Fibroblast of lung (primary cell): ENCODE measurements around the gene WSCD1.

Experiments used
- EZH2 ChIP-seq: IDR thresholded peaks from 2 replicates; pipeline ENCODE4 v1.5.1; 2012; ENCODE audit warnings: low read length, control low read depth, mild to moderate bottlenecking; ENCODE audit errors: missing control alignments
- TF ChIP-seq, protein P1 (sequence below), 2 donors: IDR thresholded peaks in 1 of 2; conservative IDR thresholded peaks in 1 of 2; 1 replicate in 1 of 2; 2 replicates in 1 of 2; pipeline ENCODE4 v1.5.1; 2011 to 2012; ENCODE audit warnings: low read length in 2 of 2, control low read depth in 1 of 2, inconsistent platforms in 1 of 2, low read depth in 1 of 2, mild to moderate bottlenecking in 1 of 2

DNA sequence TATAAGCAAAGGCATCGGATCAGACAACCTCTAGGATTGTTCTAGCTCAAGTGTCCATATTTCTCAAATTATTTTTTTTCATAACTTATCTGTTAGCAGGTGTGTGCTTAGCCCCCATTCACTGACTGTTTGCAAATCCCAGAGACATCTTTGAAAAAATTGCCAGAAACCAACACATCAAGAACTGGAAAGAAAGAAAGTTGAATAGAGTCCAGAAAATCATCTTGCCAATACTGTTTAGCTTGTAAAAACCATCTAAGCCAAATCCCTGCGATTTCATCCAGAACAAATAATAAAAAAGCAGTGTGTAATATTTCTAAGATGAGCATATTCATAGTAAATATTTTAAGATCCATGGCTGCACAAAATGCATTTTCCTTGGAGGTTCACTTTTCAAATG is 64.5 kb downstream of the WSCD1 start:
- TF ChIP-seq, protein P1, sequence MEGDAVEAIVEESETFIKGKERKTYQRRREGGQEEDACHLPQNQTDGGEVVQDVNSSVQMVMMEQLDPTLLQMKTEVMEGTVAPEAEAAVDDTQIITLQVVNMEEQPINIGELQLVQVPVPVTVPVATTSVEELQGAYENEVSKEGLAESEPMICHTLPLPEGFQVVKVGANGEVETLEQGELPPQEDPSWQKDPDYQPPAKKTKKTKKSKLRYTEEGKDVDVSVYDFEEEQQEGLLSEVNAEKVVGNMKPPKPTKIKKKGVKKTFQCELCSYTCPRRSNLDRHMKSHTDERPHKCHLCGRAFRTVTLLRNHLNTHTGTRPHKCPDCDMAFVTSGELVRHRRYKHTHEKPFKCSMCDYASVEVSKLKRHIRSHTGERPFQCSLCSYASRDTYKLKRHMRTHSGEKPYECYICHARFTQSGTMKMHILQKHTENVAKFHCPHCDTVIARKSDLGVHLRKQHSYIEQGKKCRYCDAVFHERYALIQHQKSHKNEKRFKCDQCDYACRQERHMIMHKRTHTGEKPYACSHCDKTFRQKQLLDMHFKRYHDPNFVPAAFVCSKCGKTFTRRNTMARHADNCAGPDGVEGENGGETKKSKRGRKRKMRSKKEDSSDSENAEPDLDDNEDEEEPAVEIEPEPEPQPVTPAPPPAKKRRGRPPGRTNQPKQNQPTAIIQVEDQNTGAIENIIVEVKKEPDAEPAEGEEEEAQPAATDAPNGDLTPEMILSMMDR (conservative IDR thresholded peaks at IDR 0.05 in 1 of 2, IDR thresholded peaks at IDR 0.05 in 1 of 2; ENCODE audit: low read depth in 1 of 2, low read length in 2 of 2) = no peak
- no peak for TF ChIP-seq EZH2
